Measurements from ENCODE around the gene CLEC2A.
"Not testable (repeated sequence)": the region's sequence is repeated elsewhere in the genome, so short reads cannot be mapped to it uniquely, and the experiment has no call there.

The CLEC2A gene, protein sequence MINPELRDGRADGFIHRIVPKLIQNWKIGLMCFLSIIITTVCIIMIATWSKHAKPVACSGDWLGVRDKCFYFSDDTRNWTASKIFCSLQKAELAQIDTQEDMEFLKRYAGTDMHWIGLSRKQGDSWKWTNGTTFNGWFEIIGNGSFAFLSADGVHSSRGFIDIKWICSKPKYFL

GRCh38 chr12:9932270-9932669 is at the start of gene CLEC2A:
Gene CLEC2A, minus strand, starts transcription at chr12:9932370. Its CDS starts 41 bp downstream, at chr12:9932329.
- DNase-seq = no peak

DNA sequence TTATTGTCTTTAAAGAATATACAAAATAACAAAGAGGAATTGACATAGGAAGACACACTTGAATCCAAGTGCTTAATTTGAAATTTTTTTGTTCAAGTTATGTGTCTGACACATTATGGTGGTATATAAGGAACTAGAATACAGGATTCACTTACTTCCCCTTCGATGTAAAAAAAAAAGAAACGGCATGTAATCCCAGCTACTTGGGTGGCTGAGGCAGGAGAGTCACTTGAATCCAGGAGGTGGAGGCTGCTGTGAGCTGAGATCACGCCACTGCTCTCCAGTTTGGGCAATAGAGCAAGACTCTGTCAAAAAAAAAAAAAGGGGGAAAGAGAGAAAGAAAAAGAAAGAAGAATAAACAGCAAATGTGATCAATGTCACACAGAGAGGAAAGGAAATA is 48.0 kb upstream of the CLEC2A start:
- DNase-seq = no peak

DNA sequence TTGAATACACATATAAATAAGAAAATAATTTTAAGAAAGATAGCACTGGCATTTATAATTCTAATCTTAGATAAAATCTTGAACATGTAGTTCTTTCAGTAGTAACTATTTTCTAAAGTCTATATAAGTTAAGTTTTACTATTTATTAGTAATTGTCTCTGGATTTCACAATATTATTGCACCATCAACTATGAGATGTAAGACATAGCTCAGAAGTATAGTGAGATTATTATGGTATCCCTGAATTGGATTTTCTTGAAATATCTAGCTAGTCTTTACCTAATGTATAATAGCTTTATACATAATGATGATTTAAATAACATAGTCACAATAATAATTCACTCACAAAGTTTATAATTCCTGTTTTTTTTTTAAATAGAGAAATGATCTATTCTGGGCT is 45.7 kb upstream of the CLEC2A start:
- DNase-seq = no peak

- DNase-seq = not testable (repeated sequence)
Observed at GRCh38 chr12:9976626-9977025, 44.5 kb upstream of the CLEC2A start.

DNA sequence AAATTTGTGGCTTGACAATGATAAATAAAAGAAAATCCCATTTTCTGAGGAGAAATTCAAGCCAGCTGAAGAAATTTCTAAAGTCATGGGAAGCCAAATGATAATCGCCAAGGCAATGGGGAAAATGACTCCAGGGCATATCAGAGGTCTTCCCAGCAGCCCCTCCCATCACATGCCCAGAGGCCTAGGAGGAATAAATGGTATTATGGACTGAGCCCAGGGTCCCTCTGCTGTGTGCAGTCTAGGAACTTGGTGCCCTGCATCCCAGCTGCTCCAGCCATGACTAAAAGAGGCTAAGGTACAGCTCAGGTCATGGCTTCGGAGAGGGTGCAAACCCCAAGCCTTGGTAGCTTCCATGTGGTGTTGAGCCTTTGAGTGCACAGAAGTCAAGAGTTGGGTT is 43.4 kb upstream of the CLEC2A start:
- no peak for DNase-seq

DNA sequence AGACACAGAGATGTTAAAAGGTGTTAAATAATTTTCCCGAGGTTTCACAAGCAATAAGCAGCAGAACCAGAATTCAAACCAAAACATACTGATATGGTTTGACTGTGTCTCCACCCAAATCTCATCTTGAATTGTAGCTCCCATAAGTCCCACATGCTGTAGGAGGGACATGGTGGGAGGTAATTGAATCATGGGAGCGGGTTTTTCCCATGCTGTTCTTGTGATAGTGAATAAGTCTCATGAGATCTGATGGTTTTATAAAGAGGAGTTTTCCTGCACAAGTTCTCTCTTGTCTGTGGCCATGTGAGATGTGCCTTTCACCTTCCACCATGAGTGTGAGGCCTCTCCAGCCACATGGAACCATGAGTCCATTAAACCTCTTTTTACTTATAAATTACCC is 42.6 kb upstream of the CLEC2A start:
- not testable (repeated sequence) for DNase-seq

DNA sequence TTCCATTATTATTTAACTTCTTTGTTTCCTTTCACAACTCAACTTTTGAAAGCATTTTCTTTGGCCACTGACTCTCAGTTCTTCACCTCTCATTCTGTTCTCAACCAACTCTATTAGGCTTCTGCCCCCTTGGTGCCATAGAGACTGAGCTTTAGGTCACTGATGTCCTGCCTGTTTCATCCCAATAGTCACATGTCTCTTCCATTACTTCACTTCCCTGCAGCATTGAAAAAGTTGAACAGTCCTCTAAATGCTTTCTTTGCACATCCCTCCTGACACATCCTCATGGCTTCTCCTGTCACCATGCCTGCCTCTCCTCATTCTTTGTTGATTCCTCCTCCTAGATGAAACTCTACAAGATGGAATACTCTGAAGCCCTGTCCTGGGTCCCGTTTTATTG is 41.8 kb upstream of the CLEC2A start:
- no peak for DNase-seq

GRCh38 chr12:9971181-9971580 is 39.0 kb upstream of the CLEC2A start, which contains the start of gene CLEC12A:
Gene CLEC12A, plus strand, starts transcription at chr12:9971409. Its CDS starts 188 bp downstream, at chr12:9971597.
- no peak for DNase-seq

- DNase-seq = no peak
Observed at GRCh38 chr12:9969673-9970072, 37.5 kb upstream of the CLEC2A start.

- DNase-seq = no peak
Observed at GRCh38 chr12:9961901-9962300, 29.7 kb upstream of the CLEC2A start.

- DNase-seq = no peak
Observed at GRCh38 chr12:9961106-9961505, 28.9 kb upstream of the CLEC2A start.

- no peak for DNase-seq
Observed at GRCh38 chr12:9960590-9960989, 28.4 kb upstream of the CLEC2A start.

- no peak for DNase-seq
Observed at GRCh38 chr12:9957834-9958233, 25.7 kb upstream of the CLEC2A start.

GRCh38 chr12:9952954-9953729 is 21.0 kb upstream of the CLEC2A start:
- DNase-seq = not testable (repeated sequence)

DNA sequence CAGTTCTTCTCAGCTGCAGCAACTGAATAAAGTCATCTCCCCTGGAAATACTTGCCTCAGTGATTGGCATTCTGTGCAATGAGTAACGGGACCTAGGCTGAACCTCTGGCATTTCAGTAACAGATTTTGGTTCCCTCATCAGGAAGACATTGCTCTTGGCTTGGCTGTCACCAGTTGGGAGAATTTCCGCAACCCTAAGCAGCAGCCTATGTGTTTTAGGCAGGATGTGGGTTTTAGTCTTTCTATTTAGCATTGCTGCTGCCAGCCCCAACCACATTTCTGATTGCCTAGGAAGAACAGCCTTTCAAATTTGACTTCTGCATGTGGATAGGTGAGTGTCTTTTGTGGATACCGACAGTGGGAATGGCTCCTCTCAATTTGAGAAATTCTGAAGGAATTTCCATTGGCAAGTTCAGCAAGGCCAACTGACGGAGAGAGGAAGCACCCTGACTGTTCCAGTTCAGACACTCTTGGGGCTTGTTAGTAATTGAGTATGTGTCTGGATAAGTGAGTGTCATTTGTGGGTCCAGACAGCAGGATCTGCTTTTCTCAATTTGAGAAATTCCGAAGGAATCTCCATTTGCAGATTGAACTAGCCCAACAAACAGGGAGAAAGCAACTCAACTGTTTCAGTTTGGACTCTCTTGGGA is 19.0 kb upstream of the CLEC2A start:
- peak; percentile 29 for DNase-seq

DNA sequence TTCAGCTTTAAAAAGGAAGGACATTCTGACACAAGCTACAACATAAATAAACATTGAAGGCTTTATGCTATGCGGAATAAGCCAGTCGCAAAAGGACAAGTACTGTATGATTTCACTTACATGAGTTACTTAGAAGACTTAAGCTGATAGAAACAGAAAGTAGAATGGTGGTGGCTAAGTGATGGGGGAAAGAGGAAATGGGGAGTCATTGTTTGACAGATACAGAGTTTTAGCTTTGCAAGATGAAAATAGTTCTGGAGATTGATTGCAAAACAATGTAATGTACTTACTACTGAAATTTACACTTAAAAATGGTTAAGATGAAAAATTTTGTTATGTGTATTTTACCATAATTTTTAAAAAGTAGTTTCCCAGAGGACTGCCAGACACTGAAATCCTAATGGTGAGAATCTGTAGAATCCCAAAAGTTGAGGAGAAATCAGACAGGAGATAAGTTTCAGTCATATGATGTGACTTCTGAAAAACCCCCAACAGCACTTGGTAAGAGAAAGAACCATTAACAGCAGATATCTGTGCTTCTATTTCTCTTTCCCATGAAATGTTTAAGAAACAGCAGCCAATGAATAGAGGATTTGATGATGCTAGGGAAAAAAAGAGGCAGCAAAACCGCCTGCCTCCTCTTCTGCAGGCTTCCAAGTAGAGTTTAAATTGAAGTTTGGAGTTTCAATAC is 16.6 kb upstream of the CLEC2A start:
- DNase-seq = no peak

GRCh38 chr12:9947674-9948073 is 15.5 kb upstream of the CLEC2A start:
- no peak for DNase-seq

GRCh38 chr12:9944391-9944790 is 12.2 kb upstream of the CLEC2A start:
- no peak for DNase-seq

- peak; percentile 27 for DNase-seq
Observed at GRCh38 chr12:9943240-9943639, 11.1 kb upstream of the CLEC2A start.

DNA sequence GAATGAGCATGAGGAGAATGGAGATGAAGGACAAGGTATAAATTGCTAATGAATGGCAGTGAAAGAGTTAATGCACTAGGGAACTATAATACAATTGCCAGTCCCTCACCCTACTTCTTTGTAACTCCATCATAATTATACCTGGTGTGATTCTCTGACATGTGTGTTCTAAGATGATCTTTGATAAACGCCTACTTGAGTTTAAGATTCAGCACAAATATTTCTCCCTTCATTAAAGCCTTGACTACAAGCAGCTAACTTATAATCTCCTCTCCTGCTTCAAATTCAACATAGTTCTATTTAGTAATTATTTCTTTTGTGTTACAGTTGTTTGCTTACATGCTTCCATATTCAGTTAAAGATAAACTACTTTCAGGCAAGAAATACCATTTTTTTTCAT is 9.7 kb upstream of the CLEC2A start:
- DNase-seq = no peak

DNA sequence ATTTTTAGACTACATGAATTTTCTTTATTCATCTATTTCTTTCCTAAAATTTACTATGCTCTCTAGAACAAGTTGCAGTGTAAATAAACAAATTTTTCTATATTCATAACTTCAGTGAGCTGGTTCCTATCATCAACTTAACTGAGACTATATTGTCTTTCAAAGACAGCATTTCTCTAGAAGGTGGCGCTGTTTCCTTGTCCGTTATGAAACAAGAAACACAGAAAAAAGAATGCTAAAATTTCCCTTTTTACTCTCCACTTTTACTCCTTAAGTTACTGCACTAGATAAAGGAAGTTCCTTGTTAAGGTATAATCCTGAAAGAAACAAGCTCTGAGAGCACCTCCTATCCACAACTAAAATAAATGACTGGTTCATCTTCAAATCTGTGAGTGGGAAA is 8.2 kb upstream of the CLEC2A start:
- DNase-seq = no peak

DNA sequence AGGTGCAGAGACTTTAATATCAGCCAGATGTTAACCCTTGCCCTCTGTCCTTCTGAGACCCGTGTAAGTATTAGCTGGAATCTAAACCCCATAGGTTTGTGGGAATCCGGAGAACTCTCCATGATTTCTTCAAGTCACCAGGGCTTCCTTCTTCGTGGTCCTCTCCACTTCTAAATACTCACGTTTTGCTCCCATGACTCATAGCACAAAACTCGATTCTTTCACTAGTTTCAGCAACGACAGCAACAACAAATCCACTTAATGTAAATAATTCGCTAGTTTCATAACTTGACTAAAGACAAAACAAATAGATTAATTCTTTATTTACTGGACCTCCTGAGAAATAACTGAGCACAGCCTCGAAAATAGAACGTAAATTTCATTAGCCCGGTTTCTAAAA is 4.4 kb upstream of the CLEC2A start:
- DNase-seq = no peak

GRCh38 chr12:9935026-9935425 is 2.9 kb upstream of the CLEC2A start:
- DNase-seq = no peak

DNA sequence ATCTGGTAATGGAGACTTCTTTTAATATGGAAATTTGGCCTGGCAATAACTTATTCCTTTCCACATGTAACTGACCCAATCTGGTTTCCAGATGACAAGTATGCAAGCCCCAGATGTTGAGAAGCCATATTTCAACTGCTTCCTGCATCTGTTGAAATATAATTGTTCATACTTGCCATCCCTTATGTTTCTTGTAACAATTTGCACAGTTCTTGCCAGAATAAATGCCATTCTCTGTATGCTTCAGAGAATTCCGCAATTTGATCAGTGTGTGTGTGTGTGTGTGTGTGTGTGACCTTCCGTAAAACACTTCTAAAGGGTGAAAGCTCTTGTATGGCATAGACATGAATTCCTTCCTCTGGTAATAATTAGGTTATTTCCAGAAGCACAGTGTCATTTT is 1.8 kb upstream of the CLEC2A start:
- no peak for DNase-seq

Measured in stimulated activated CD8-positive, alpha-beta memory T cell treated with anti-CD3 and anti-CD28 coated beads, Interleukin-4, amount 100 ng/mL, for 48 hours (primary cell).